GM12872 (cell line): ENCODE data around the gene EXOSC2.

Source experiments
- TF ChIP-seq, protein P1 (sequence below): IDR thresholded peaks from 3 replicates; pipeline ENCODE4 v1.5.1; 2011; ENCODE audit warnings: low read depth, mild to moderate bottlenecking, low read length, moderate library complexity; ENCODE audit not compliant: insufficient read depth

Gene EXOSC2

DNA sequence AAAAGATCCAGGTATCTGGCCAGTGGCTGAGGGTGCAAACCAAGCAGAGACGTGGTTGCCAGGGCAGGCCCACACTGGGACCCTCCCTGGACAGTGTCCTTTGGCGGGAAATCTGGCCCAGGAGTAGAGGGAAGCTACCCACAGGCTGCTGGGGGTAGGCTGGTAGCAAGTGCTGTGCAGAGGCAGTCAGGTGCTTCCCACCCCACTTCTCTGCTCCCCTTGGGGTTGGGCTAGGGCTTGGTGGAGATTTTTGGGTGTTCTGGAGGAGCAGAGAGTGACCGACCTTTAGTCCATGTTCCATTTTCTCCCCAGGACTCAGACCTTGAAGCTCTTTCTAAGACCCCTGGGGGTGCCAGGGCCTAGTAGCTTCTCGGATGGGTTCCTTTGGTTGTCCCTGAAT, 23.6 kb upstream of the EXOSC2 start:
- TF ChIP-seq, protein P1, sequence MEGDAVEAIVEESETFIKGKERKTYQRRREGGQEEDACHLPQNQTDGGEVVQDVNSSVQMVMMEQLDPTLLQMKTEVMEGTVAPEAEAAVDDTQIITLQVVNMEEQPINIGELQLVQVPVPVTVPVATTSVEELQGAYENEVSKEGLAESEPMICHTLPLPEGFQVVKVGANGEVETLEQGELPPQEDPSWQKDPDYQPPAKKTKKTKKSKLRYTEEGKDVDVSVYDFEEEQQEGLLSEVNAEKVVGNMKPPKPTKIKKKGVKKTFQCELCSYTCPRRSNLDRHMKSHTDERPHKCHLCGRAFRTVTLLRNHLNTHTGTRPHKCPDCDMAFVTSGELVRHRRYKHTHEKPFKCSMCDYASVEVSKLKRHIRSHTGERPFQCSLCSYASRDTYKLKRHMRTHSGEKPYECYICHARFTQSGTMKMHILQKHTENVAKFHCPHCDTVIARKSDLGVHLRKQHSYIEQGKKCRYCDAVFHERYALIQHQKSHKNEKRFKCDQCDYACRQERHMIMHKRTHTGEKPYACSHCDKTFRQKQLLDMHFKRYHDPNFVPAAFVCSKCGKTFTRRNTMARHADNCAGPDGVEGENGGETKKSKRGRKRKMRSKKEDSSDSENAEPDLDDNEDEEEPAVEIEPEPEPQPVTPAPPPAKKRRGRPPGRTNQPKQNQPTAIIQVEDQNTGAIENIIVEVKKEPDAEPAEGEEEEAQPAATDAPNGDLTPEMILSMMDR, result no peak

DNA sequence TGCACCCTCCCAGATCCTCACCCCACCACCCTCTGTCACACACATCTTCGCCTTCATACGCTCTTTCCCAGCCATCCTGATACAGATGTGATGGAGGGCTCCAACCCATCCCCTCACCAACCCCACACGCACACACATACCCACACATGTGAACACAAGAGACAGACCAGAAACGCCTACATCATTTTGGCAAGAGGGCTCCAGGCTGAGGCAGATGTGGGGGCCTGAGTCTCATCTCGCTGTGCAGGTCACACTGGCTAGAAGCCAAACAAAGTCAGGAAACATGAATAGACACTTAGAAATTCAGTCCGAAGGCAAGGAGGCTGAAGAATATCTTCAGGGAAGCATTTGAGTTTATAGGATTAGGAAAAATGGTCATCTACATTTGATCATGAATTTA, 22.9 kb upstream of the EXOSC2 start:
- TF ChIP-seq, protein P1, result no peak

DNA sequence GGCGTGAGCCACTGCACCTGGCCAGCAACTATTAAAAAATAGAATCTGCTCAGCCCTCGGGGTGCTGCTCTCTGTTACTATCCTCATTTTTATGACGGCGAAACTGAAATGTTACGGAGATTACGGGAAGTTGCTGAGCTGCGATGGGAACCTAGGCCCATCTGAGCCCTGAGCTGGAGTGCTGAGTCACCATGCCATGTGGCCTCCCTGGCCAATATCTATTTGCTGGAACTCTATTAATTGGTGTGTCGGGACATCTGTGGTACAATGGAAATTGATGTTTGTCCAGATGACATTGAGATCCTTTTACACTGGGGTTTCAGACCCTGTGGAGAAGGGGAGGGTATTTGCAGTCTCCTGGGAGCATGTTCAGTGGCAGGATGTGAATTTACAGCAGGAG, 21.1 kb upstream of the EXOSC2 start:
- TF ChIP-seq, protein P1, result no peak

DNA sequence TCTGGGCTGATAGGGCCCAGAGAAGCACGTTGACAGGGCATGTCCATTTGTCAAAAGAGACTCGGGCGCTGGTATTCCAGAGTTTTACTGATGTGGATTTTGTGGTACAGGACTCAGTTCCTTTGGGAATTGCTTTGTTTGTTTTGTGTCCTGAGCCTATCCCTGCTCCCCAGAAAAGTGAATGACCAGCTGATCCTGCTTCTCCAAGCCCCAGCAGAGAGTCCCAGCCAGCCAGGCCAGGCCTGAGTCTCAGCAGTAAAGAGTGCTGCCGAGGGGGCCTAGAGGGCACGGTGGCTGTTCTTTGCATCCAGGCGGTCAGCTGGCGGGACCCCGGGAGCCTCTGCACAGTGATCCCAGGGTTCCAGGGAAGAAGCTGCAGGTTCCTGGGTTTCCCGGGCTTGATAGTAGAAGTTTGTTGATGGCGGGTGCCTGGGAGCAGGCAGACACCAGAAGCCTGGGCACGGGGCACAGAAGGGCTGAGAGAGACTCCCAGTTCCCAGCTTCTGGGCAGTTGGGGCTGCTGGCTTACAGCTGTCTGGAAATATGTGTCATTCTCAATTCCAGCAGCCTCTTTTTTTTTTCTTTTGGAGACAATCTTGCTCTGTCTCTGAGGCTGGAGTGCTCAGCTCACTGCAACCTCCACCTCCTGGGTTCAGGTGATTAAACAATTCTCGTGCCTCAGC, 20.5 kb upstream of the EXOSC2 start:
- TF ChIP-seq, protein P1, result no peak

DNA sequence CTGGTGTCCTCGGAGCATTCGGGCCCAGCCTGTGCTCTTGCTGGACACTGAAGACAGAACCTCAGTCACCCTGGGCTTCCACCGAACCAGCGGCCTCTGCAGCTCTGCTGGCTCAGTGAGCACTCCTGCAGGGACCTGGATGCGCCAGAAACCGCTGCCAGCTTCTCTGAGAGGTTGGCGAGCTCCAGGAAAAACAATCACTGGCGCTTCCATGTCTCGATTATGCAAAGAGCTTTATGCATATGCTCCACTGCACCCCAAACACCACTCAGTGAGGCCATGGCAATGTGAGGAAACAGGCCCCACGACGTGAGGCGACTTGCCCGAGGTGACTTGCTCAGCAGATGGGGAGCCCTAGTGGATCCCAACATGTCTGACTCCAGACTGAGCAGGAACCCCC, 18.2 kb upstream of the EXOSC2 start:
- TF ChIP-seq, protein P1, result no peak

DNA sequence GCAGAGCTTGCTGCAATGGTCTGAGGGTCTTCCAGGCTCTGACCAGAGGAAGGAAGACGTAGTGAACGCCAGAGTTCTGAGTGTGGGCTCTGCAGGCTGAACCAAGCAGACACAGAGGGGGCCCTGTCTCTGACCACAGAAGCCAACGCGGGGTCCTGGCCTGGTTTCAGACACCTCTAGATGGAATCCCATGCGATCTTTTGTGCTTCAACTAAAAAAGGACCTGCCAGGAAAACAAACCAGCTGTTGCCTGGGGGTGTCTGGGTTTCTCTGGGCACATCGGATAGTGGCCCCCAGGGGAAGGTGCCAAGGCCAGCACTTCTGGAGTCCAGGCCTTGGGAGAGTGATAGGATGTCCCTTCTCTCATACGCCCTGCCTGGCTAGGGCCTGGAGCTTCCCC, 16.3 kb upstream of the EXOSC2 start:
- TF ChIP-seq, protein P1, result no peak

DNA sequence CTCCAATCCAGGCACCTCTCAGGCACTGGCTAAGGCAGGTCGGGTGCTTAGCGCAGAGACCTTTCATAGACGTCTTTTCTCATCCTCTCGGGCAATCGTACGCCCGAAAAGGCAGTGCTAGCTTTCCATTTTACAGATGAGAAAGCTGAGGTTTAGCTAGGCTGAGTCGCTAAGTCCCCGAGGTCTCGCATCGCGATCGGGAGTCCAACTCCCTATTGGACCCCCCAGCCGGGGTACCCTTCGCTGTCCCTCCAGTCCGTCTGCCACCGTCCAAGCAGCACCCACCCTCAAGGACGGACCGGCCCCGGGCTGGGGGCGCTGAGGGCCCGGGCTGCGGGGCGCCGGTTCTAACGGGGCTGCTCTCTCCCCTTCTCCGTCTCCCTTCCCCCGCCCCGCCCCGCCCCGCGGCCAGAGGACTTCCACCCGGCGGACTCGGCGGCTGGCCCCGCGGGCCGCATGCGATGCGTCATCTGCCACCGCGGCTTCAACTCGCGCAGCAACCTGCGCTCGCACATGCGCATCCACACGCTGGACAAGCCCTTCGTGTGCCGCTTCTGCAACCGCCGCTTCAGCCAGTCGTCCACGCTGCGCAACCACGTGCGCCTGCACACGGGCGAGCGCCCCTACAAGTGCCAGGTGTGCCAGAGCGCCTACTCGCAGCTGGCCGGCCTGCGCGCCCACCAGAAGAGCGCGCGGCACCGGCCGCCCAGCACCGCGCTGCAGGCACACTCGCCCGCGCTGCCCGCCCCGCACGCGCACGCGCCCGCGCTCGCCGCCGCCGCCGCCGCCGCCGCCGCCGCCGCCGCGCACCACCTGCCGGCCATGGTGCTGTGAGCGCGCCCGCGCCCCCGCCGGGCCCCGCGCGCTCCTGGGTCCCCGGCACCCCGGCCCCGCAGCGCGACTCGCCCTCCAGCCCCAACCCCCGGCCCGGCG, 12.5 kb upstream of the EXOSC2 start:
- TF ChIP-seq, protein P1, result no peak
